ENCODE measurements around the gene OR52N5. TPM values are rescaled to one million over a fixed set of nuclear protein-coding genes. Genes with fewer than 3 reads are reported as not detected.

The OR52N5 gene
- total RNA-seq, 1 donor from 2014 or later: not detected

DNA sequence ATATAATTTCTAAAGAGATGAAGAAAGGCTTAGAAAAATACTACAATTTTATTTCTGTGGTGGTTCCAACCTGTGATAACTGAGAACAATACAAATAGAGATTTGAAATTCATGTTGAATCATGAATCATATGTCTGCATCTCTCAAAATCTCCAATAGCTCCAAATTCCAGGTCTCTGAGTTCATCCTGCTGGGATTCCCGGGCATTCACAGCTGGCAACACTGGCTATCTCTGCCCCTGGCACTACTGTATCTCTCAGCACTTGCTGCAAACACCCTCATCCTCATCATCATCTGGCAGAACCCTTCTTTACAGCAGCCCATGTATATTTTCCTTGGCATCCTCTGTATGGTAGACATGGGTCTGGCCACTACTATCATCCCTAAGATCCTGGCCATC lies 46.8 kb downstream of the OR52N5 start, which contains the start of gene OR56B1:
Gene OR56B1, plus strand, starts transcription at position 53 of the 400 bp plus-strand sequence. Its CDS starts 69 bp downstream, at position 122.
- ATAC-seq (ENCODE audit: low read depth) (no peak), DNase-seq (no peak)
- Mint-ChIP-seq H3K27me3 (peaks cover 5% of the 10 kb centered on the region), H3K4me3 (no peak within 1 kb of the TSS), H3K4me1 (no peaks in the 10 kb centered on the region), H3K9me3 (peaks cover 7% of the 10 kb centered on the region), H3K27ac (no peak within 1 kb of the TSS), H3K36me3 (ENCODE audit: low read depth) (peaks cover 24% of the 10 kb centered on the region)
- ChIA-PET POLR2A (no interaction called here), CTCF (no interaction called here)
- TF ChIP-seq, protein P1, sequence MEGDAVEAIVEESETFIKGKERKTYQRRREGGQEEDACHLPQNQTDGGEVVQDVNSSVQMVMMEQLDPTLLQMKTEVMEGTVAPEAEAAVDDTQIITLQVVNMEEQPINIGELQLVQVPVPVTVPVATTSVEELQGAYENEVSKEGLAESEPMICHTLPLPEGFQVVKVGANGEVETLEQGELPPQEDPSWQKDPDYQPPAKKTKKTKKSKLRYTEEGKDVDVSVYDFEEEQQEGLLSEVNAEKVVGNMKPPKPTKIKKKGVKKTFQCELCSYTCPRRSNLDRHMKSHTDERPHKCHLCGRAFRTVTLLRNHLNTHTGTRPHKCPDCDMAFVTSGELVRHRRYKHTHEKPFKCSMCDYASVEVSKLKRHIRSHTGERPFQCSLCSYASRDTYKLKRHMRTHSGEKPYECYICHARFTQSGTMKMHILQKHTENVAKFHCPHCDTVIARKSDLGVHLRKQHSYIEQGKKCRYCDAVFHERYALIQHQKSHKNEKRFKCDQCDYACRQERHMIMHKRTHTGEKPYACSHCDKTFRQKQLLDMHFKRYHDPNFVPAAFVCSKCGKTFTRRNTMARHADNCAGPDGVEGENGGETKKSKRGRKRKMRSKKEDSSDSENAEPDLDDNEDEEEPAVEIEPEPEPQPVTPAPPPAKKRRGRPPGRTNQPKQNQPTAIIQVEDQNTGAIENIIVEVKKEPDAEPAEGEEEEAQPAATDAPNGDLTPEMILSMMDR (IDR thresholded peaks at IDR 0.05): no peak
- intact Hi-C loops (cut with micrococcal nuclease): no loop called here

DNA sequence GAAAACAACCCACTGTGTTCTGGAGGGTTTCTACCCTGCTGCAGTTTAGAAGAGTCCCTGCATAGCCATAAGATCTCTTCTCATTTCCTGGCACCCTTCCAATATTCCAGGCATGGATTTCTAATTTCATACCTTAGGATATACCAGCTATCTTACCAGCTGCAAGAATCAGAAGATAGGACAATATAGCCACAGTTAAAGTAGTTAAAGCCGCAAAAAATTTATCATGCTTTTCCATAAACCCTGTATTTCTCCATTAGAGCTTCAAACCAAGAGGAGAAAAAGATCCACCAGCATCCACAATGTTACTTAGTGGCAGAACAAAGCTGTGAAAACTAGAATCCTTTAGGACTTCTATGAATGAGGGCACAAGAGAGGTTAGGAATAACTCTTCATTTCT lies 55.5 kb downstream of the OR52N5 start:
- ChIA-PET POLR2A (no interaction called here), CTCF (interaction anchor here (1.8 kb wide), 1 partner anchor 43 kb away, joined by 5 read pairs; the partner anchor contains the start of gene TRIM5)
- ATAC-seq (ENCODE audit: low read depth) (no peak), DNase-seq (no peak)
- H3K36me3 Mint-ChIP-seq (ENCODE audit: low read depth): peaks cover 16% of the 10 kb centered on the region
- no peaks in the 10 kb centered on the region for H3K9me3 Mint-ChIP-seq
- H3K27me3 Mint-ChIP-seq: no peaks in the 10 kb centered on the region
- TF ChIP-seq, protein P1 (IDR thresholded peaks at IDR 0.05): no peak
- no peak overlapping the region for H3K4me3 Mint-ChIP-seq
- no peaks in the 10 kb centered on the region for H3K4me1 Mint-ChIP-seq
- intact Hi-C loops (cut with micrococcal nuclease): no loop called here
- H3K27ac Mint-ChIP-seq: no peak overlapping the region

DNA sequence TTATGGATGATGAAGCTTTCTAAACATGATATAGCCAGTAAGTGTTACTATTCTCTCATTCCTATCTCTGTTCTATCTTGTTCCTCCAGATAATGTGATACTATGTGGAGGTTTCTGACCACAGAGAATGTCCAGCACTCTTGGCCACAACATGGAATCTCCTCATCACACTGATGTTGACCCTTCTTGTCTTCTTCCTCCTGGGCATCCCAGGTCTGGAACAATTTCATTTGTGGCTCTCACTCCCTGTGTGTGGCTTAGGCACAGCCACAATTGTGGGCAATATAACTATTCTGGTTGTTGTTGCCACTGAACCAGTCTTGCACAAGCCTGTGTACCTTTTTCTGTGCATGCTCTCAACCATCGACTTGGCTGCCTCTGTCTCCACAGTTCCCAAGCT lies 56.8 kb downstream of the OR52N5 start:
- CTCF ChIA-PET: no interaction called here
- ATAC-seq (ENCODE audit: low read depth) (no peak), DNase-seq (no peak)
- Mint-ChIP-seq H3K4me1 (no peaks in the 10 kb centered on the region), H3K27ac (no peak overlapping the region), H3K36me3 (ENCODE audit: low read depth) (peaks cover 16% of the 10 kb centered on the region), H3K9me3 (no peaks in the 10 kb centered on the region), H3K27me3 (no peaks in the 10 kb centered on the region), H3K4me3 (no peak overlapping the region)
- TF ChIP-seq, protein P1 (IDR thresholded peaks at IDR 0.05): no peak
- POLR2A ChIA-PET: no interaction called here
- intact Hi-C loops (cut with micrococcal nuclease): no loop called here

Other genes with a start within 250 kb of the OR52N5 start
- 0.20 and 0.22 TPM in 2 replicates for gene OR52H1, start 234.8 kb downstream of the OR52N5 start, total RNA-seq
- not detected in 2 replicates for gene OR52B6, start 202.5 kb downstream of the OR52N5 start, total RNA-seq
- 0.22 and 0.44 TPM in 2 replicates for gene TRIM6, start 186.7 kb downstream of the OR52N5 start, total RNA-seq
- gene TRIM34, start 158.4 kb downstream of the OR52N5 start, total RNA-seq: 25.9 and 28.7 TPM in 2 replicates
- gene TRIM5, start 98.3 kb downstream of the OR52N5 start, total RNA-seq: 34.3 and 36.3 TPM in 2 replicates
- gene TRIM22, start 93.6 kb downstream of the OR52N5 start, total RNA-seq: 244 and 255 TPM in 2 replicates
- gene OR56B1, start 46.9 kb downstream of the OR52N5 start, total RNA-seq: 0.64 and 0.84 TPM in 2 replicates
- 1.1 and 2.2 TPM in 2 replicates for gene OR52N4, start 29.1 kb downstream of the OR52N5 start, total RNA-seq
- gene OR52N1, start 7.9 kb upstream of the OR52N5 start, total RNA-seq: not detected in 2 replicates
- not detected in 2 replicates for gene OR52N2, start 25.6 kb upstream of the OR52N5 start, total RNA-seq
- not detected in 2 replicates for gene OR52E6, start 58.5 kb upstream of the OR52N5 start, total RNA-seq
- not detected in 2 replicates for gene OR52E8, start 74.3 kb upstream of the OR52N5 start, total RNA-seq
- not detected in 2 replicates for gene OR52E4, start 97.3 kb upstream of the OR52N5 start, total RNA-seq
- gene OR52E5, start 109.9 kb upstream of the OR52N5 start, total RNA-seq: not detected in 2 replicates
- gene OR56A3, start 158.9 kb upstream of the OR52N5 start, total RNA-seq: not detected in 2 replicates
- not detected in 2 replicates for gene OR56A5, start 185.1 kb upstream of the OR52N5 start, total RNA-seq
- gene OR52L1, start 203.6 kb upstream of the OR52N5 start, total RNA-seq: not detected in 2 replicates
- gene OR56A4, start 223.6 kb upstream of the OR52N5 start, total RNA-seq: not detected in 2 replicates
- gene OR56A1, start 247.4 kb upstream of the OR52N5 start, total RNA-seq: not detected in 2 replicates